ENCODE data around the gene VGLL3.

DNA sequence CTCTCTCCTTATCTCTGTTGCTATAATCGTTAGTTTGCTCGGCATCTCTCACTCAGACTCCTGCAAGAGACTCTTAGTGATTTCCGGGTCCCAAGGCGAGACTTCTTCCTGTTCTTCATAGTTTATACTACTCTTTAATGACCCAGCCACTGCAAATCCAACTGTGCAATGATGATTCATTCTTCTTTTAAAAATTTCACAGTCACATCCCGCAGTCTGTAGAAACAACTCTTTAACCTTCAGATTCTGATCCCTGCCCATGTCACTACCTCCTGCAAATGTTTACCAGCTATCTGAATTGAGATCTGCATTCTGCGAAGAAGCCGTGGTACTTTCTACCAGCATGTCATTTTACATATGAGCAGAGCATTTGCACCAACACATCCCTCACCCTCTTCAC is 2.8 kb upstream of the VGLL3 start:
- TF ChIP-seq POLR2A (IDR thresholded peaks at IDR 0.05; ENCODE audit: low read depth, low read length) (no peak), POLR2AphosphoS5 (IDR thresholded peaks at IDR 0.05; ENCODE audit: low read depth, low read length) (no peak), TAF1 (IDR thresholded peaks at IDR 0.05; ENCODE audit: borderline replicate concordance, low read depth, low read length) (no peak)
